SK-N-SH treated with all-trans-retinoic acid at 6 μM for 48 hours (cell line): ENCODE data around the gene ST6GALNAC1.

Experiments
- ATAC-seq: fragments of 200-7000 bp; cut with Tn5 transposase; 3 replicates; pipeline ENCODE4 v1.9.1; 2020; ENCODE audit warnings: mild to moderate bottlenecking, moderate library complexity
- ARNTL ChIP-seq: fragments of 450-650 bp; formaldehyde crosslinking; IDR thresholded peaks from 2 replicates; pipeline ENCODE4 v1.5.0; 2020; ENCODE audit warnings: low read depth, mild to moderate bottlenecking, moderate library complexity, borderline replicate concordance
- BACH2 ChIP-seq: fragments of 250-450 bp; sonication (Bioruptor Pico); IDR thresholded peaks from 2 replicates; pipeline ENCODE4 v1.9.0; 2021; ENCODE audit warnings: mild to moderate bottlenecking, borderline replicate concordance
- CREB5 ChIP-seq: fragments of 250-450 bp; sonication (Bioruptor Pico); IDR thresholded peaks from 2 replicates; pipeline ENCODE4 v1.5.1; 2020; ENCODE audit warnings: low read depth, mild to moderate bottlenecking, moderate library complexity
- CSDC2 ChIP-seq: fragments of 250-450 bp; sonication (Bioruptor Pico); IDR thresholded peaks from 2 replicates; pipeline ENCODE4 v1.5.0; 2020; ENCODE audit warnings: mild to moderate bottlenecking, moderate library complexity
- CSRNP3 ChIP-seq: fragments of 250-450 bp; sonication (Bioruptor Pico); IDR thresholded peaks from 2 replicates; pipeline ENCODE4 v1.5.1; 2021; ENCODE audit warnings: mild to moderate bottlenecking, moderate library complexity
- ESRRG ChIP-seq: fragments of 250-450 bp; sonication (Bioruptor Pico); IDR thresholded peaks from 2 replicates; pipeline ENCODE4 v1.6.1; 2021; ENCODE audit warnings: mild to moderate bottlenecking
- GLIS3 ChIP-seq: fragments of 250-450 bp; sonication (Bioruptor Pico); IDR thresholded peaks from 2 replicates; pipeline ENCODE4 v1.5.0; 2020; ENCODE audit warnings: mild to moderate bottlenecking, moderate library complexity
- ISL1 ChIP-seq: fragments of 250-450 bp; sonication (Bioruptor Pico); IDR thresholded peaks from 2 replicates; pipeline ENCODE4 v2.1.2; 2022; ENCODE audit warnings: mild to moderate bottlenecking, moderate library complexity
- PATZ1 ChIP-seq: fragments of 250-450 bp; sonication (Bioruptor Pico); IDR thresholded peaks from 2 replicates; pipeline ENCODE4 v1.8.0; 2020; ENCODE audit warnings: mild to moderate bottlenecking, moderate library complexity, borderline replicate concordance
- POU6F1 ChIP-seq: fragments of 250-450 bp; sonication (Bioruptor Pico); IDR thresholded peaks from 2 replicates; pipeline ENCODE4 v1.8.0; 2021; ENCODE audit warnings: low read depth, mild to moderate bottlenecking, moderate library complexity, borderline replicate concordance
- PPARA ChIP-seq: fragments of 250-450 bp; sonication (Bioruptor Pico); IDR thresholded peaks from 2 replicates; pipeline ENCODE4 v1.5.0; 2020; ENCODE audit warnings: mild to moderate bottlenecking, borderline replicate concordance
- RARB ChIP-seq: fragments of 250-450 bp; sonication (Bioruptor Pico); IDR thresholded peaks from 2 replicates; pipeline ENCODE4 v1.8.0; 2021; ENCODE audit warnings: mild to moderate bottlenecking, moderate library complexity
- SNAI2 ChIP-seq: fragments of 250-450 bp; sonication (Bioruptor Pico); IDR thresholded peaks from 2 replicates; pipeline ENCODE4 v1.5.0; 2020; ENCODE audit warnings: mild to moderate bottlenecking, moderate library complexity
- TCF4 ChIP-seq: fragments of 250-450 bp; sonication (Bioruptor Pico); IDR thresholded peaks from 2 replicates; pipeline ENCODE4 v1.8.0; 2021; ENCODE audit warnings: mild to moderate bottlenecking, moderate library complexity, borderline replicate concordance
- TSHZ2 ChIP-seq: fragments of 250-450 bp; sonication (Bioruptor Pico); IDR thresholded peaks from 2 replicates; pipeline ENCODE4 v1.5.0; 2020; ENCODE audit warnings: mild to moderate bottlenecking, moderate library complexity
- ZC3H10 ChIP-seq: fragments of 250-450 bp; sonication (Bioruptor Pico); IDR thresholded peaks from 2 replicates; pipeline ENCODE4 v1.5.1; 2021; ENCODE audit warnings: mild to moderate bottlenecking, moderate library complexity
- ZFP30 ChIP-seq: fragments of 450-650 bp; formaldehyde crosslinking; IDR thresholded peaks from 2 replicates; pipeline ENCODE4 v1.5.0; 2022; ENCODE audit warnings: mild to moderate bottlenecking, moderate library complexity
- ZNF70 ChIP-seq: fragments of 450-650 bp; formaldehyde crosslinking; IDR thresholded peaks from 2 replicates; pipeline ENCODE4 v1.5.0; 2020; ENCODE audit warnings: mild to moderate bottlenecking, moderate library complexity
- ZNF8 ChIP-seq: fragments of 450-650 bp; formaldehyde crosslinking; IDR thresholded peaks from 2 replicates; pipeline ENCODE4 v1.5.0; 2020; ENCODE audit warnings: mild to moderate bottlenecking, moderate library complexity

ST6GALNAC1 gene

GRCh38 chr17:76658242-76658662 is 14.7 kb upstream of the ST6GALNAC1 start:
- TF ChIP-seq TCF4 (CRISPR knock-in tag) = no peak
- no peak for TF ChIP-seq POU6F1
- no peak for TF ChIP-seq ESRRG
- TF ChIP-seq ARNTL (CRISPR knock-in tag) = no peak
- ATAC-seq = no peak

GRCh38 chr17:76657505-76658241 is 14.1 kb upstream of the ST6GALNAC1 start:
- ATAC-seq = no peak
- TF ChIP-seq ESRRG (no peak), CREB5 (CRISPR knock-in tag) (no peak), ZNF70 (CRISPR knock-in tag) (no peak), TSHZ2 (CRISPR knock-in tag) (no peak), CSDC2 (CRISPR knock-in tag) (no peak), ISL1 (CRISPR knock-in tag) (no peak), SNAI2 (CRISPR knock-in tag) (no peak), POU6F1 (no peak), ZC3H10 (no peak), GLIS3 (CRISPR knock-in tag) (no peak), PATZ1 (CRISPR knock-in tag) (no peak), ZNF8 (CRISPR knock-in tag) (no peak), RARB (CRISPR knock-in tag) (no peak), ARNTL (CRISPR knock-in tag) (no peak), ZFP30 (no peak), PPARA (CRISPR knock-in tag) (no peak), BACH2 (no peak)
- TF ChIP-seq, all 23 proteins: peak for 0

- no peak for TF ChIP-seq TSHZ2 (CRISPR knock-in tag)
- no peak for TF ChIP-seq ZFP30
- no peak for TF ChIP-seq ARNTL (CRISPR knock-in tag)
- TF ChIP-seq PPARA (CRISPR knock-in tag) = no peak
- no peak for TF ChIP-seq ISL1 (CRISPR knock-in tag)
- TF ChIP-seq TCF4 (CRISPR knock-in tag) = no peak
- TF ChIP-seq CSRNP3 (CRISPR knock-in tag) = no peak
- TF ChIP-seq CSDC2 (CRISPR knock-in tag) = no peak
- no peak for TF ChIP-seq GLIS3 (CRISPR knock-in tag)
- TF ChIP-seq CREB5 (CRISPR knock-in tag) = no peak
- TF ChIP-seq RARB (CRISPR knock-in tag) = no peak
These were observed 10.9 kb upstream of the ST6GALNAC1 start for GRCh38 chr17:76654408-76654807.

More at GRCh38 chr17:76654408-76654807, 10.9 kb upstream of the ST6GALNAC1 start:
- peak; percentile 66 for ATAC-seq
